IMR-90 (cell line): ENCODE results near the gene ZNF232. TPM values are rescaled to one million over a fixed set of nuclear protein-coding genes. Genes with fewer than 3 reads are reported as not detected.

ENCODE experiments used
- ATAC-seq: fragments of 200-7000 bp; cut with Tn5 transposase; 2 replicates; pipeline ENCODE4 v1.9.1; 2020; ENCODE audit warnings: low read depth, mild to moderate bottlenecking, moderate library complexity
- BruUV-seq: library from RNA; stranded (reverse); fragments of 400-500 nt; replicated peaks from 2 replicates; lab custom pipeline; 2021; lab: Mats Ljungman, UMichigan
- CTCF ChIA-PET: fragments of 300-600 bp; formaldehyde crosslinking; extraction: SDS; loops from one replicate; lab custom pipeline; 2021; ENCODE audit warnings: antibody characterized with exemption; lab: Yijun Ruan, JAX
- POLR2A ChIA-PET: fragments of 300-600 bp; sonication (Branson Sonifier 250); formaldehyde crosslinking; loops from one replicate; lab custom pipeline; 2022; ENCODE audit warnings: antibody characterized with exemption; ENCODE audit not compliant: unreplicated experiment; lab: Charles Lee
- DNase-seq: peaks from one replicate; pipeline ENCODE4 v3.0.0; 2013
- H2AFZ ChIP-seq: replicated peaks from 2 replicates; pipeline ENCODE3; 2013; ENCODE audit warnings: low read length, mild to moderate bottlenecking; ENCODE audit not compliant: poor library complexity
- H2AK5ac ChIP-seq: 2 replicates; pipeline ENCODE4 v1.6.1; 2013; ENCODE audit warnings: low read depth, low read length, inconsistent platforms
- H2AK9ac ChIP-seq: replicated peaks from 2 replicates; pipeline ENCODE3; 2013; ENCODE audit warnings: mild to moderate bottlenecking, low read depth, low read length, moderate library complexity; ENCODE audit not compliant: poor library complexity
- H2BK120ac ChIP-seq: 2 replicates; pipeline ENCODE4 v1.6.1; 2013; ENCODE audit warnings: low read depth, low read length, inconsistent platforms
- H2BK15ac ChIP-seq: 3 replicates; pipeline ENCODE4 v1.6.1; 2013; ENCODE audit warnings: low read depth, low read length, inconsistent platforms
- H2BK20ac ChIP-seq: 2 replicates; pipeline ENCODE4 v1.6.1; 2013; ENCODE audit warnings: low read depth, mild to moderate bottlenecking, inconsistent platforms, low read length, moderate library complexity
- H2BK5ac ChIP-seq: 2 replicates; pipeline ENCODE4 v1.6.1; 2013; ENCODE audit warnings: mild to moderate bottlenecking, low read depth, low read length, inconsistent platforms; ENCODE audit not compliant: poor library complexity, severe bottlenecking
- H3K14ac ChIP-seq: replicated peaks from 2 replicates; pipeline ENCODE4 v1.6.1; 2013; ENCODE audit warnings: low read depth, low read length, inconsistent platforms
- H3K18ac ChIP-seq: 2 replicates; pipeline ENCODE4 v1.6.1; 2013; ENCODE audit warnings: low read depth, low read length, control low read depth
- H3K23ac ChIP-seq: 2 replicates; pipeline ENCODE4 v1.6.1; 2013; ENCODE audit warnings: low read depth, low read length, inconsistent platforms
- H3K27ac ChIP-seq: 2 replicates; pipeline ENCODE4 v1.5.1; 2013; ENCODE audit warnings: mild to moderate bottlenecking, control low read depth, low read length; ENCODE audit not compliant: insufficient read depth
- H3K27me3 ChIP-seq: 2 replicates; pipeline ENCODE4 v1.6.1; 2013; ENCODE audit warnings: low read length; ENCODE audit not compliant: control insufficient read depth, insufficient read depth
- H3K36me3 ChIP-seq: 2 replicates; pipeline ENCODE4 v1.6.1; 2013; ENCODE audit warnings: low read length, mixed read lengths; ENCODE audit not compliant: control insufficient read depth, insufficient read depth
- H3K4ac ChIP-seq: 2 replicates; pipeline ENCODE4 v1.6.1; 2013; ENCODE audit warnings: low read depth, low read length, inconsistent platforms
- H3K4me1 ChIP-seq: 2 replicates; pipeline ENCODE4 v1.6.1; 2013; ENCODE audit warnings: low read length, mixed read lengths; ENCODE audit not compliant: control insufficient read depth, insufficient read depth
- H3K4me2 ChIP-seq: 2 replicates; pipeline ENCODE4 v1.6.1; 2013; ENCODE audit warnings: low read depth, mild to moderate bottlenecking, control low read depth, low read length, moderate library complexity
- H3K4me3 ChIP-seq: 2 replicates; pipeline ENCODE4 v1.5.1; 2013; ENCODE audit warnings: low read depth, mild to moderate bottlenecking, control low read depth, low read length, moderate library complexity; ENCODE audit not compliant: insufficient read depth
- H3K56ac ChIP-seq: 2 replicates; pipeline ENCODE4 v1.6.1; 2013; ENCODE audit warnings: low read length, inconsistent platforms; ENCODE audit not compliant: insufficient read depth; ENCODE audit errors: extremely low read depth
- H3K79me1 ChIP-seq, 2 experiments: 2 replicates each; pipeline ENCODE4 v1.6.1; 2013; ENCODE audit warnings: low read length in 2 of 2, inconsistent platforms in 1 of 2, low read depth in 1 of 2
- H3K9ac ChIP-seq: 2 replicates; pipeline ENCODE4 v1.6.1; 2013; ENCODE audit warnings: low read depth, low read length, control low read depth
- H3K9me1 ChIP-seq: 2 replicates; pipeline ENCODE4 v1.6.1; 2013; ENCODE audit warnings: low read length, inconsistent platforms; ENCODE audit not compliant: insufficient read depth
- H3K9me3 ChIP-seq: 2 replicates; pipeline ENCODE4 v1.6.1; 2013; ENCODE audit warnings: low read length; ENCODE audit not compliant: control insufficient read depth, insufficient read depth
- H4K20me1 ChIP-seq: 2 replicates; pipeline ENCODE4 v1.6.1; 2013; ENCODE audit warnings: low read length, inconsistent platforms; ENCODE audit not compliant: insufficient read depth
- H4K5ac ChIP-seq: 2 replicates; pipeline ENCODE4 v1.6.1; 2013; ENCODE audit warnings: mild to moderate bottlenecking, low read depth, low read length, control low read depth
- H4K8ac ChIP-seq, 2 experiments: 2 replicates each; pipeline ENCODE4 v1.6.1; 2013; ENCODE audit warnings: low read depth in 2 of 2, low read length in 2 of 2, control low read depth in 1 of 2, inconsistent platforms in 1 of 2
- H4K91ac ChIP-seq: 2 replicates; pipeline ENCODE4 v1.6.1; 2013; ENCODE audit warnings: low read depth, low read length, inconsistent platforms; ENCODE audit not compliant: insufficient read depth
- BHLHE40 ChIP-seq: fragments of 150-350 bp; IDR thresholded peaks from 2 replicates; pipeline ENCODE4 v1.6.1; 2016; ENCODE audit warnings: mild to moderate bottlenecking, low read depth, low read length
- CEBPB ChIP-seq: IDR thresholded peaks from 2 replicates; pipeline ENCODE4 v1.6.1; 2012; ENCODE audit warnings: low read depth, low read length, improper control_type of control experiment
- CHD1 ChIP-seq: IDR thresholded peaks from 2 replicates; pipeline ENCODE4 v1.6.1; 2012; ENCODE audit warnings: low read depth, low read length, improper control_type of control experiment
- FOS ChIP-seq: fragments of 150-350 bp; IDR thresholded peaks from 2 replicates; pipeline ENCODE4 v1.6.1; 2016; ENCODE audit warnings: low read depth, low read length
- MAFK ChIP-seq: IDR thresholded peaks from 2 replicates; pipeline ENCODE4 v1.6.1; 2012; ENCODE audit warnings: low read depth, low read length, improper control_type of control experiment
- MAZ ChIP-seq: IDR thresholded peaks from 2 replicates; pipeline ENCODE4 v1.6.1; 2012; ENCODE audit warnings: low read depth, mild to moderate bottlenecking, low read length, improper control_type of control experiment, moderate library complexity, borderline replicate concordance
- MXI1 ChIP-seq: IDR thresholded peaks from 2 replicates; pipeline ENCODE4 v1.6.1; 2012; ENCODE audit warnings: low read depth, mild to moderate bottlenecking, low read length, moderate library complexity, borderline replicate concordance
- POLR2A ChIP-seq: IDR thresholded peaks from 2 replicates; pipeline ENCODE4 v1.6.1; 2012; ENCODE audit warnings: mild to moderate bottlenecking, low read depth, low read length
- RAD21 ChIP-seq: IDR thresholded peaks from 2 replicates; pipeline ENCODE4 v1.6.1; 2012; ENCODE audit warnings: low read length, improper control_type of control experiment
- RCOR1 ChIP-seq: IDR thresholded peaks from 2 replicates; pipeline ENCODE4 v1.6.1; 2012; ENCODE audit warnings: mild to moderate bottlenecking, low read length, improper control_type of control experiment; ENCODE audit not compliant: insufficient replicate concordance
- RFX5 ChIP-seq: IDR thresholded peaks from 2 replicates; pipeline ENCODE4 v1.8.0; 2012; ENCODE audit warnings: low read depth, mild to moderate bottlenecking, low read length, moderate library complexity
- SMC3 ChIP-seq: fragments of 150-350 bp; IDR thresholded peaks from 2 replicates; pipeline ENCODE4 v1.6.1; 2016; ENCODE audit warnings: low read depth, mild to moderate bottlenecking, antibody characterized with exemption, low read length, moderate library complexity
- WGBS, 2 experiments: methylation state at CpG; one replicate each; pipeline versions ENCODE4 v1.1.5 to v1.1.7; 2013; ENCODE audit warnings: missing lambda C conversion rate in 2 of 2; ENCODE audit not compliant: insufficient read length in 1 of 2; ENCODE audit errors: extremely low coverage in 2 of 2; 5-methylcytosine and 5-hydroxymethylcytosine counted together
- dilution Hi-C: fragments of 300-500 bp; cut with HindIII; formaldehyde crosslinking; loops from one replicate; pipeline ENCODE4 v1.14.3; 2018; ENCODE audit warnings: low sequenced_read_pairs; ENCODE audit not compliant: unreplicated experiment
- in situ Hi-C: fragments of 300-500 bp; cut with MboI; formaldehyde crosslinking; loops from 3 replicates; pipeline ENCODE4 v1.14.3; 2019; ENCODE audit warnings: low sequenced_read_pairs, inconsistent platforms, mixed read lengths
- intact Hi-C: fragments of 100-400 bp; cut with micrococcal nuclease; formaldehyde crosslinking; loops from 2 replicates; pipeline ENCODE4 v1.10.0; 2022
- polyA plus RNA-seq, 3 experiments: library from polyadenylated mRNA; depleted of rRNA; stranded (reverse); fragments of >200 nt; gene quantifications; 2 replicates each; pipeline ENCODE4 v1.2.3, GENCODE V29; 2012; ENCODE audit warnings: low replicate concordance in 1 of 3
- total RNA-seq: library from RNA; depleted of rRNA; stranded (reverse); fragments of >200 nt; gene quantifications from 2 replicates; pipeline ENCODE4 v1.2.3, GENCODE V29; 2012
- TF ChIP-seq, protein P1 (sequence below): fragments of 150-350 bp; IDR thresholded peaks from 2 replicates; pipeline ENCODE4 v1.6.1; 2017; ENCODE audit warnings: mild to moderate bottlenecking, antibody characterized with exemption, low read length, low read depth
- TF ChIP-seq, protein P2 (sequence below): fragments of 150-350 bp; IDR thresholded peaks from 2 replicates; pipeline ENCODE4 v1.6.1; 2016; ENCODE audit warnings: low read depth, mild to moderate bottlenecking, low read length, moderate library complexity, borderline replicate concordance
- TF ChIP-seq, protein P3 (sequence below): conservative IDR thresholded peaks from 2 replicates; pipeline ENCODE4 v1.5.1; 2012; ENCODE audit warnings: mild to moderate bottlenecking, low read depth, low read length, improper control_type of control experiment

Gene ZNF232
- total and polyA plus RNA-seq, 2 of the 4 experiments (the other 2 are of a cell fraction) = 3.2 to 6.5 TPM

DNA sequence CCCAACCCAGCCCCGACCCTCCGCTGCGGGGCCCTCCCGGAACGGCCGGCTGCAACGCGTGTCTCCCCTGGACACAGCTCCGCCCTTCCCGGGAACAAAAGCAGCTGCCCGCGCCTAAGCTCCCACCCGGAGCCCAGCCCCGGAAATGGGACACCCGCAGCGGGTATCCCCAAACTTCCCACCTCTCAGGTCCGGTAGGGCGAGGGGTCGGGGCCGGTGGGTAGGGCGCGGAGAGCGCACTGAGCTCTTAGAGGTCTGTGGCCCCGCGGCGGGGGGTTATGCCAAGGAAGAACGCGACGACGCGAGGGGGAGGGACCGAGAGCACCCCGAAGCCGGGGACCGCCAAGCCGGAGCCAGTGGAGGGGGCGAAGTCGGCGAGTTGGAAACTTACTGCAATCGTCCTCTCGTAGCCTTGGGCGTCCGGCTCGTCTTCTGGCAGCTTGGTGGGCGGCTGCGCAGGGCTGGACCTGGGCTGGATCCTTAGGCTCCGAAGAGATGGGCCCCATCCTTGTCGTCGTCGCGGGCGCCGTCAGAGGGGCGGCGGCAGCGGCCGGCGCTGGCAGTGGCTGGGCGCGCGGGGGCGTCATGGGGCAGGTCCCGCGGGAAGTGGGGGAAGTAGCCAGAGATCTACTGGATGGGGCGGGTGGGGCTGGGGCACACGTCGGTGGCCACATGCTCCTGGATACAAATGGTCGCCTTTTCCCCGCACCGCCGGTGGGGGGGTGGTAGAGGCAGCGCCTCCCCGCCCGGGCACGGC, 11.1 kb upstream of the ZNF232 start:
- POLR2A ChIA-PET = no interaction called here
- no TSS peak for BruUV-seq
- peak; percentile 73 for ATAC-seq
- TF ChIP-seq, protein P1, sequence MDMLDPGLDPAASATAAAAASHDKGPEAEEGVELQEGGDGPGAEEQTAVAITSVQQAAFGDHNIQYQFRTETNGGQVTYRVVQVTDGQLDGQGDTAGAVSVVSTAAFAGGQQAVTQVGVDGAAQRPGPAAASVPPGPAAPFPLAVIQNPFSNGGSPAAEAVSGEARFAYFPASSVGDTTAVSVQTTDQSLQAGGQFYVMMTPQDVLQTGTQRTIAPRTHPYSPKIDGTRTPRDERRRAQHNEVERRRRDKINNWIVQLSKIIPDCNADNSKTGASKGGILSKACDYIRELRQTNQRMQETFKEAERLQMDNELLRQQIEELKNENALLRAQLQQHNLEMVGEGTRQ = no peak
- no peak for TF ChIP-seq RAD21
- no peak for TF ChIP-seq MAZ
- TF ChIP-seq POLR2A = no peak
- TF ChIP-seq MXI1 = no peak
- TF ChIP-seq CEBPB = no peak
- TF ChIP-seq RCOR1 = no peak
- TF ChIP-seq, protein P2, sequence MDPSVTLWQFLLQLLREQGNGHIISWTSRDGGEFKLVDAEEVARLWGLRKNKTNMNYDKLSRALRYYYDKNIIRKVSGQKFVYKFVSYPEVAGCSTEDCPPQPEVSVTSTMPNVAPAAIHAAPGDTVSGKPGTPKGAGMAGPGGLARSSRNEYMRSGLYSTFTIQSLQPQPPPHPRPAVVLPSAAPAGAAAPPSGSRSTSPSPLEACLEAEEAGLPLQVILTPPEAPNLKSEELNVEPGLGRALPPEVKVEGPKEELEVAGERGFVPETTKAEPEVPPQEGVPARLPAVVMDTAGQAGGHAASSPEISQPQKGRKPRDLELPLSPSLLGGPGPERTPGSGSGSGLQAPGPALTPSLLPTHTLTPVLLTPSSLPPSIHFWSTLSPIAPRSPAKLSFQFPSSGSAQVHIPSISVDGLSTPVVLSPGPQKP = no peak
- no peak for TF ChIP-seq CHD1
- TF ChIP-seq SMC3 = no peak
- TF ChIP-seq MAFK = no peak
- TF ChIP-seq, protein P3, sequence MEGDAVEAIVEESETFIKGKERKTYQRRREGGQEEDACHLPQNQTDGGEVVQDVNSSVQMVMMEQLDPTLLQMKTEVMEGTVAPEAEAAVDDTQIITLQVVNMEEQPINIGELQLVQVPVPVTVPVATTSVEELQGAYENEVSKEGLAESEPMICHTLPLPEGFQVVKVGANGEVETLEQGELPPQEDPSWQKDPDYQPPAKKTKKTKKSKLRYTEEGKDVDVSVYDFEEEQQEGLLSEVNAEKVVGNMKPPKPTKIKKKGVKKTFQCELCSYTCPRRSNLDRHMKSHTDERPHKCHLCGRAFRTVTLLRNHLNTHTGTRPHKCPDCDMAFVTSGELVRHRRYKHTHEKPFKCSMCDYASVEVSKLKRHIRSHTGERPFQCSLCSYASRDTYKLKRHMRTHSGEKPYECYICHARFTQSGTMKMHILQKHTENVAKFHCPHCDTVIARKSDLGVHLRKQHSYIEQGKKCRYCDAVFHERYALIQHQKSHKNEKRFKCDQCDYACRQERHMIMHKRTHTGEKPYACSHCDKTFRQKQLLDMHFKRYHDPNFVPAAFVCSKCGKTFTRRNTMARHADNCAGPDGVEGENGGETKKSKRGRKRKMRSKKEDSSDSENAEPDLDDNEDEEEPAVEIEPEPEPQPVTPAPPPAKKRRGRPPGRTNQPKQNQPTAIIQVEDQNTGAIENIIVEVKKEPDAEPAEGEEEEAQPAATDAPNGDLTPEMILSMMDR = no peak
- TF ChIP-seq RFX5 = no peak
- no peak for TF ChIP-seq BHLHE40
- TF ChIP-seq FOS = no peak

More for the DNA sequence above, 11.1 kb upstream of the ZNF232 start:
- H3K9me3 ChIP-seq = peaks cover 7% of the 10 kb centered on the region; the same call in 1 of the 2 replicates
- H2BK5ac ChIP-seq = no peak overlapping the region
- no peak overlapping the region for H2BK120ac ChIP-seq
- 0 out of 4 replicates have a peak overlapping the region, but pooled peaks of 1 of the 2 experiments have one; percentile 27 for H4K8ac ChIP-seq
- no peak overlapping the region for H3K27ac ChIP-seq
- CTCF ChIA-PET = no interaction called here
- H3K18ac ChIP-seq = no peak overlapping the region
- no peaks in the 10 kb centered on the region for H4K20me1 ChIP-seq
- H3K36me3 ChIP-seq = no peaks in the 10 kb centered on the region
- dilution Hi-C loops = no loop called here
- H3K4me2 ChIP-seq = peak overlapping the region; percentile 82
- DNase-seq = no peak
- no peak overlapping the region for H2BK20ac ChIP-seq
- no peaks in the 10 kb centered on the region for H3K79me1 ChIP-seq
- no peak overlapping the region for H2BK15ac ChIP-seq
- no peak overlapping the region for H3K23ac ChIP-seq
- H4K91ac ChIP-seq = no peak overlapping the region
- H3K4me3 ChIP-seq = peak overlapping the region; percentile 63
- no peak overlapping the region for H3K56ac ChIP-seq
- H3K14ac ChIP-seq = no peak overlapping the region
- in situ Hi-C loops = no loop called here
- H2AK9ac ChIP-seq = no peak overlapping the region
- H3K9ac ChIP-seq = 0 out of 2 replicates have a peak overlapping the region, but pooled peaks have one; percentile 45
- no peak overlapping the region for H4K5ac ChIP-seq
- 1% methylated on average over 29 of the region's 75 CpGs; no CpG with 5 or more reads in 1 of the 2 experiments for WGBS, 2 experiments
- intact Hi-C loops = no loop called here
- H3K9me1 ChIP-seq = no peaks in the 10 kb centered on the region
- no peaks in the 10 kb centered on the region for H3K4me1 ChIP-seq
- peaks cover 39% of the 10 kb centered on the region for H3K27me3 ChIP-seq
- no peak overlapping the region for H2AK5ac ChIP-seq
- no peak overlapping the region for H3K4ac ChIP-seq
- peak overlapping the region; percentile 89 for H2AFZ ChIP-seq
